ENCODE measurements around the gene ANHX.

- TF ChIP-seq CTCF (conservative IDR thresholded peaks at IDR 0.05; ENCODE audit: low read depth, low read length) (no peak), EZH2 (IDR thresholded peaks at IDR 0.05; ENCODE audit: borderline replicate concordance, low read depth, low read length, poor library complexity, severe bottlenecking) (no peak)
These were observed 13.5 kb downstream of the ANHX start for GRCh38 chr12:133222211-133222610.
